NCI-H2171 (cell line): ENCODE measurements around the gene SYT1.

Experiments
- DNase-seq: peaks from one replicate; lab custom pipeline; 2025; lab: John Stamatoyannopoulos, UW

SYT1 gene

DNA sequence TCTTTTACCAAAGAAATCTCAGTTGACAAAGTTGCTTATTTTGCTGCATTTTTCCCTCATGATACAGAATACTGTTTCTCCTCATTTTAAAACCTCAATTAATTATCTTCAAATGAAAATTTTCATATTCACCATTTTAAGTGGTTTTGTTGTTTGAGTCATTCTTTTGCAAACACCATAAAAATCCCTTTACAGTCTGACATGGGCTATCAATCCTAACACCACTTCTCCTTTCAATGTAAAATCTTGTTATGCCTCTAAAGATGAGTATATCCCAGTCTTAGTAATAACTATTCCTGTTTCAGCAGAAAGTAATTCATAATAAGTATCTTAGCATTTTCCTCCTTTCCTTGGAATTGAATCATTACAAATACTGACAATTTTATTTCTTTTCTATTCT lies 192.2 kb downstream of the SYT1 start:
- no peak for DNase-seq

DNA sequence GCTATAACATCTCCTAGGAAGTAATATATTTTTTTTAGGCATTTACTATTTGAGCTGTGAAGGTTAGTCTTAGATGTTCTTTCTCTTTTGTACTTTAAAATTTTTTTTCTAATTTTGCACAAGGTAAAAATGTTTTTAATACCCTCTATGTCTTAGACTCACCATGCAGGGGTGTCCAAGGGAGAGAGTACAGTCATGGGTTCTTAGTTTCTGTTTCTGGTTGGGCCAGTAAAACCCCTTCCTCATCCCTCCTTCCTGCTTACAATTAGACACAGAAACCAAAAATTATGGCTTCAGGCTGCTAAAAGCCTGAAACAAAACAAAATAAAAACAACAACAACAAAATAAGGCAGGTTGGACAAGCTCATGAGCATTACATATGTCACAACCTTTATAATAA lies 193.0 kb downstream of the SYT1 start:
- no peak for DNase-seq

DNA sequence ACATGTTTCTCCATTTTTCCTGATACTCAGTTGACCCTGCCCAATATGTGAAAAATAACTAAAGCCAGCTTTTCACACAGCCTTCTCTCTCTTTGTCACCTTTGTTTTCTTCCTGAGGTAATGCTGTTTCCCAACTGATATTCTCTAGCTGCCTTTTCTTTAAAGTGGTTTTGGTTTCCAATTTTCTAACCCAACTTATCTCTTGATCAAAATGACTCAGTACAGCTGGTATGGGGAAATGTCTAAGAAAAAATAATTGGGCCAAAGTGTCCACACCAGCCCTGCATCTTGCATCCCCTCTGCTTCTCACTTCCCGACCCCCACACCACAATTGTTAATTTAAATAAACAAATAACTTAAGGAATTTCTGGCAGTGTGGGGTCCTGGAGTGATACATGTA lies 193.8 kb downstream of the SYT1 start:
- no peak for DNase-seq

DNA sequence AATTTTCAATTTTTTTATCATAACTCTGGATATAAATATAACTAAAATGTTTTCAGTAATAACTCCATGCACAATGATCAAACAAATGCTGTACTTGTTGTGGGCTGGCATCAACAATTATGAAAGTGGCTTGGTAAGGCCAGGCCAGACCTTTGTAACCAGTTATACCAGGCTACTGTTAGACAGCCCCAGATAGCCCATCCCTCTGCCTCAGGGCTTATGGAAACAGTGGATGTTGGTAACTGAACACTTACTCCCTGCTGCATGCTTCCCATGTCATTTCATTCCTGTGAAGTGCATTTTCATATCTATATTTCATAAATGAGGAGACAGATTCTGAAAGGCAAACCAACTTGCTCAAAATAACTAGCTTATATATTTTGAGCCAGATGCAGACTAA lies 195.0 kb downstream of the SYT1 start:
- no peak for DNase-seq

DNA sequence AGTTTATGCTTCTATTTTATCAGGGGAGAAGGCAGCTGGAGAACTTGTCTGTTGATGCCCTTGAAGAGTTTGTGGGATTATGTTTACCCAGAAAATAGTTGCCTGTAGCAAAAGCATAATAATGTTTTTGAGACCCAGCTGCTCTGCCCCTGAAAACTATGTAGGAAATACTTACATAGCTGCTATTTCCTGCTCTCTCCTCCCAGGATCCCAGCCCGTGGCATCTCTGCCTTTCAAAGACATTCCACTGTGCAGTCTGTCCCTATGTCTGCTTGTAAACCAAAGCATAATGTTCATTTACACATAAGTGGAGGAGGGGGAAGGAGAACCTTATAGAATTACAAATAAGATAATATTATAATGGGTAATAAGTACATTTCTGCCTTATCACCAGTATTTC lies 198.7 kb downstream of the SYT1 start:
- DNase-seq = no peak

DNA sequence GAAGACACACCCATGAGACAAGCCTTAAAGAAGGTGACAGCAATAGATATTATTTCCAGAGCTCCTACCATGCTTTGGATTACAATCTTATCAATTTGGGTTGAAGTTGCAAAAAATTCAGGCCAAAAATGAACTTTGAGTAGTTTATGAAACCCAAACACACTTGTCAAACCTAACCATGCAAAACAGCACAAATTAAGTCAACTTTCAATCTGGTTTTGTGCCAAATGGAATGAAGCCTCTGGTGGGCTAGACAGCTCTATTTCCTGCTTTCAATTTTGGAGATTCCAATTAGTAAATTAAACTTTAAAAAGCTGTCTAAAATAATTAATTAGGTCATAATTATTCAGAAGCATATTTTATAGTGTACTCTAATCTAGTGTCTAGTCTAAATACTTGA lies 203.4 kb downstream of the SYT1 start:
- no peak for DNase-seq

DNA sequence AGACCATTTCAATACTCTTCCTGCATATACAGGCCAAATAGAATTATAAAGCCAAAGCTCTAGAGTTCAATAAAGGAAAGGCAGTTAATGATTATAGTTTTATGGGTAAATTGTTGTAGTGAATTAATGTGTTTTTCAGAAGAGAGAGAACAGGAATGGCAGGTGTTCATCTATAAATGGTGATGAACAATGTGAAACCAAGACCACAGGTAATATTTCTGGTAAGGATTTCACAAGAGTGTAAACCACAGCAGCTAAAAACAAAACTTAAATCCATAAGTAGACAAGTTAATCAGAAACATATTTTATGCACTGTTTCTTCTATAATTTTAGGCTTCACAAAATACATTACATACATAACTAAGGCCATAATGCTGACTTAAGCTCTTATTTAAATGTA lies 204.4 kb downstream of the SYT1 start:
- DNase-seq = no peak

DNA sequence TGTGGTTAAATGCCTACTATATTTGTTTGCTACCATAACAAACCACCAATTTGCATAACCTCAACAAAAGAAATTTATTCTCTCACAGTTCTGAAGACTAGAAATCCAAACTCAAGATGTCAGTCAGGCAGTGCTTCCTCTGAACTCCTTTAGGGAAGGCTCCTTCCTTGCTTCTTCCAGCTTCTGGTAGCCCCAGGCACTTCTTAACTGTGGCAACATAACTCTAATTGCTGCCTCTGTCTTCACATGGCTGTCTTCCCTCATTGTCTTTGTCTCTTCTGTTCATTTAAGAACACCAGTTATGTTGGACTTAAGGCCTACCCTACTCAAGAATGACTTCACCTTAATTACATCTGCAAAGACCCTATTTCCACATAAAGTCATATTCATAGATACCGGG lies 206.9 kb downstream of the SYT1 start:
- DNase-seq = no peak

DNA sequence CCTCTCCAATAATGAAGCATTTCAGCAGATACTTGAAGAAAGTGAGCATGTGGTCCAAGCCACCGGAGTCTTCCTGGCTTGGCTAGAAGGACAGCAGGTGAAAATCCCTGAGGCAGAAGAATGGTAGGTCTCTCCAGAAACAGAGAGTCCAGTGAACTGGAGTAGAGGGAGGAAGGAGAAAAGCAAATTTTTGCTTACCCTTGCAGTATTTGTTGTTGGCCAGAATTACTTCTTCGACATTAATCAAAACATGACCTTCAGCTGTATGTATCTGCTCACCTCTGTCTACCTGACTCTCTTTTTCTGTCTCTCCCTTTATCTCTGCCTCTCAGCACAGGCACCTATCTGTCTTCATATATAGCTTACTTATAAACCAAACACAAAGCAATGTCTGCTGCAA lies 208.9 kb downstream of the SYT1 start:
- no peak for DNase-seq

DNA sequence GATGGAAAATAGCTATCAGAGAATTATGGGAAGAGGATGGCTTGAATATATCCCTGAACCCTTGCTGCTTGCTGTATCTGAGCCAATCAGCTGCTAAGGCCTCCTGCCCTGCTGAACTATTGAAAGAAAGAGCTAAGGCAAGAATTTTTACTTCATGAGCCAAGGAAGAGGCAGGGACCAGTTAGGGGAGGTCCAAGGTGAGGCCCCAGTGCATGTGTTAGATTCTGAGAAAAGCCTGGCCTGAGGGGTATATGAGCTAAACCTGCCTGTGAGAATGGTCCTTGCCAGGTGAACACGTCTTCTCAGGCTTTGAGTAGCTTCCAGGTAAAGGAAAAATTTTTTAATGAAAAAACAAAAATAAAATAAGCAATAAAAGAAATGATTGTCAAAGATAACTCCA lies 218.0 kb downstream of the SYT1 start:
- no peak for DNase-seq

DNA sequence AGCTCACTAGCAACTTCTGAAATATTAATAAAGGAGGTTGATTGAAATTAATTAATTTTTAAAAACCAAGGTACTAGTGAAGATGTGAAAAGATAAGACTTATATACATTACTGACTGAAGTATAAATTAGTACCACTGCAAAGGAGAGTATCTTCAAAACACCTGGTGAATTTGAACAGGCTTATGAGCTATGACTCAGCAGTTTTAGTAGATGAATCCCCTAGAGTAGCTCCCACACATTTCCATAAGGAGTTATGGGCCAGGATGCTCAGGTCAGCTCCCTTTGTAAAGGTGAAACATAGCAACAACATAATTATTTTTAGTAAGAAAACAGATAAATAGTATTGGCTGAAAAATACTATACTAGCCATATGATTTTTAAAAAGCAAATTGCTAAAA lies 218.6 kb downstream of the SYT1 start:
- DNase-seq = peak; percentile 42

DNA sequence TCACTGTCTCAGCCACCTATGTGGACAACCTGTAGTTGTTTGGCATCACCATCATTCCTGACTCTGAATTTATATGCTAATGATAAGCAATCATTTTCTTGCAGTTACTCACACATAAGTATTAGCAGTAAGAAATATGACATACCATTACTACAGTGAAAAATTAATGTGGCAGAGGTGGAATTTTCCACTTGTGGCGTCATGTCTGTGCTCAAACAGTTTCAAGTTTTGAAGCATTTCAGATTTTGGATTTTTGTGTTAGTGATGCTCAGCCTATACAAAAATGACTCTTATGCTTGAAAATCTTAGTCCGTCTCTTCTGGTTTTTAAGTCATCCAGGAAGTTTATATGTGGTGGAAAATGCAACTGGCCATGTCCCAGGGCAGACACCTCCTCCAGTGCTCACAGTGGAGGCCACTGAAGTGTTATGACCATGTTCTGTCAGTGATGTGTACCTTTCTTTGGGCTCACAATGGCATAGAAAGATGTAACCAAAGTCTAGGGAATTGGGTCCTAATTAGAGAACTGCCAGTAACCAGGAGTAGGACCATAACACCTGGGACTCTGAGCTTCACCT lies 220.6 kb downstream of the SYT1 start:
- DNase-seq = no peak

DNA sequence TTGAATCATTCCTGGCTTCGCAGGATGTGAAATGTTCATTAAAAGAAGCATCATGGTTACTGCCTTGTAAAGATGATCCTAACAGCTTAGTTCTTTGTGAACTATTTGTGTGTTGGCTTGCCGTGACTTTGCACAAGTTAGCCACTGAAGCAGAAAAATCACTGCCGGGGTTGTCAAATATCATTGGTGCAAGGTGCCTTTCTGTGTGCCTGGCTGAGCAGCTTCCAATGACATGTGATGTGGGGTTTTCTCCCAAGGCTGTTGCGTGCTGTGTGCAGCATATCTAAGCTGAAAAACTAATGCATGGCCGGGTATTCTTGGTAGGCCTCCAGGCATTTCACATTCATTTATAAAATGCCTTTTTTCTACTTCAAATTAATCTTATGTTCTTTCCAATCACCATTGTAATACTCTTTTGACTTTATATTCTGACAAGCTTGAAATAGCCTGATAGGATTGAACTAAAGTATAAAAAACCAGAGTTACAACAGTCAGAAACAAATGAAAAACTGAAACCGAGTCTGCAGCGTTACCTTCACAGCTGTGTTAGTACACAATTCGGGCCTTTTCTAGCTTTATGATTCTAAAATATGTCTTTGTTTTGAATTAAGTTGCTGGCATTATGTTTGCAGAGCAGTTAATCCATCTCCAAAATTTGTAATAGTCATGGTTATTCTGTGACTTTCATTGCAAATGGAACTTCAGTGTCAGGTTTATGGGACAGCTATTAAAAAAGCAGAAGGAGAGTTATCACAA lies 222.1 kb downstream of the SYT1 start:
- DNase-seq = no peak

DNA sequence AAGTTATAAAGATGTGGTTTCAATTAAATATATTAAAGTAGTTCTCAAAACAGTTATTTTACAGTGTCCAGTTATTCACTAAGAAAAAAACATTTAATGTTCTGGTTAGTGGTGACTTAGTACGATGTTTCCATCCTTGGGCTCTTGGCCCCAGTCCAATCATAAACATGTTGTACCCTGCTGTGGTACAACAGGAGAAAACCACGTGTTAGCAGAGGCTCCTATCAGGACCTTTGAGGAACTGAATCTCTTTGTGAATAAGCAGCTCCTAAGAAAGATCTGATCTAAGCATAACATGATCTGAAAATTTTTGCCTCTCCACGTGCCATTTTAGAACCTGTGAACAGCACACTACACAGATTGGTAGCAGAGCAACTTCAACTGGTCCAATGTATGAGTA lies 234.0 kb downstream of the SYT1 start:
- peak; percentile 5 for DNase-seq

DNA sequence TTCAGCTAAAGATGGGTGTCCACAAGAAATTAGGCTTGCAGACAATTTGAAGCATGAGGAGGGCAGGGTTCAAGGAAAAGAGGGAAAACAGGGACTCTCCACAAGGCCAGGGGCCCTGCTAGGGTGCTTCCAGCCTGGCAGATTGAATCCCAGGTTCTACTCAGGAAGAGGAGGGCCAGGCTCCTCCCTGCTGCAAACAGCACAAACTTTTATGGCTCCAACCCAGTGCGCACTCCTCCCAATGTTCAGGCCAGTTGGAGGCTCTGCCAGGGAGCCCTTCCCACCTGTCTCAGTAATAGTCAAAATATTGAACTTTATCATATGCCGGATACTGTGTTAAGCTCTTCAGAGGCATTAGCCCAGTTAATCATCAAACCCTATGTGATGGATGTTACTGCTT lies 244.4 kb downstream of the SYT1 start:
- no peak for DNase-seq

DNA sequence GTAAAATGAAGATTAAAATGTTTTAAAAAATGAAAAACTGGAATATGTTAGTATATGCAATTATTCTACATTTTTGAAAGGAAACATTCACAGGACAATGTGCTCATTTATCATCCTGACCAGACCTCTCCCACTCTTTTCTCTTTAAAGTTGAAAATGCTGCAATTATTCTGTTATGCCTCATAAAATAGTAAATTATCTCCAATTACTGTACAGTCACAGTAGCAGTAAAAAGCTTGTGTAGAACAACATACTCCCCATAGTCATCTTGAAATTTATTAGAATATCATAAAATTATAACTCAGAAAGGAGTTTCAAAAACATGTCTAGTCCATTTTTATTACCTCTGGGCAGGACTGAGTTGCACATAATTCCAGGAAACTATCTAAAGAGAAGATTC lies 250.3 kb downstream of the SYT1 start:
- DNase-seq = no peak

DNA sequence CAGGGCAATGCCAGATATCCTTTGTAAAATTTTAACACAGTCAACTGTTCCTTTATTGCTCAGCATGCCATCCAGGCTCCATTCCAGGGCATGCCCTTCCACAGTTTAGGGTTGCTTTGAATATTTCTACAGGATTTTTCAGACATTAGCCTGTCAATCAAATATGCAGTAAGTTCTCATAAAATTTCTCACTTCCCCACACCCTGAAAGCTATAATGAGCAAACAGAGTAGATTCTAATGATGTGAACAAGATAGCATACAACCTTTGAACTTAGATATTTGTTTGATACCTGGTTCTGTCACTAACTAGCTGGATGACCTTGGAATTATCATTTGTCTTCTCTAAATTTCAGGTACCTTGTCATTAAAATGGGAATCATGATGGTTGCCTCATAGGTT lies 251.2 kb downstream of the SYT1 start:
- DNase-seq = no peak

DNA sequence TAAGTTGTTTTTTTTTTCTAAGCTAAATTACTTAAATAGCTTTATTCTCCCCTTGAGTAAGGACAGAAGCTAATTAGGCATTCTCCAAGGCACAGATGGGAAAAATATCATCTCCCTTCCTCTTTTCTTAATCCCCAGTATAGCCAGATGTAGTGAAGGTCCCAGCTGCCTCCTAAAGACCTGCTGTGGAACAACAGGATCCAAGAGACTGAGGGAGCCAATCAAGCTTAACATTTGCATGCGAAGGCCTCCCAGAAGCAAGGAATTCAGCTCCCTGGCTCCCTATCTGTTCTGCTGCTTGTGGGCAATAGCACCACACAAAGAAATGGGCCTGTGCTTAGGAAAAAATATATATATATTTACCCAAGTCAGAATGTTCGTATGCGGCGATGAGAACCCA lies 255.2 kb downstream of the SYT1 start:
- DNase-seq = no peak

DNA sequence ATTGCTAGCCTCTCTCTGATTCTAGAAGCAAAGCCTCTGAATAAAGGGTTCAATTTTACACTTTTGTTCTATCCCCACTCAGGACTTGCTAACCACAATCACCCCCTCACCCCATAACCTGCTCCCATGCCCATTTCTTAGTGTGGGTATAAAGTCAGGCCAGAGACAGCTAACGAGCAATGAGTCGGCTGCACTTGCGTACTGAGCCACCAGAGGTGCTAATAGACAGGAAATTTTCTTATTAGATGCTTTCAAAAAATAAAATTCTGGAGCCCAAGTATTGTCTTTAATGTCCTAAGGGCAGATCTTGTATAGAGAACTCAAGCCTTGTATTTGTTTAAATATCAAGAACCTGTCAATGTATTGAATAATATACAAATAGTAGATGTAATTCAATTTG lies 256.9 kb downstream of the SYT1 start:
- no peak for DNase-seq

DNA sequence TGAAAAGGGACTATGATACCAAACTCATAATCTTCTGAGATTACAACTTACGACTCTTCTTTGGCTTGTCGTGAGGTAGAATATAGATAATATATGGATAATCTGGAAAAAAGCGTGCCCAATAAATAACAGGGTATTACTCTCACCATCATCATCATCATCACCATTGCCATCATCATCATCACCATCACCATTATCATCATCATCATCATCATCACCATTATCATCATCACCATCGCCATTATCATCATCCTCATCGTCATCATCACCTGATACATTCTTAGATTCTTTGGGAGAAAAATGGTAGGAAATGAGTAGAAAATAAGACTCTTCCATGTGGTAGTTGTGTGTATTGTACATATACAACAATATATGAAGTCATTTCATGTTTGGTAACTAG lies 259.8 kb downstream of the SYT1 start:
- no peak for DNase-seq

DNA sequence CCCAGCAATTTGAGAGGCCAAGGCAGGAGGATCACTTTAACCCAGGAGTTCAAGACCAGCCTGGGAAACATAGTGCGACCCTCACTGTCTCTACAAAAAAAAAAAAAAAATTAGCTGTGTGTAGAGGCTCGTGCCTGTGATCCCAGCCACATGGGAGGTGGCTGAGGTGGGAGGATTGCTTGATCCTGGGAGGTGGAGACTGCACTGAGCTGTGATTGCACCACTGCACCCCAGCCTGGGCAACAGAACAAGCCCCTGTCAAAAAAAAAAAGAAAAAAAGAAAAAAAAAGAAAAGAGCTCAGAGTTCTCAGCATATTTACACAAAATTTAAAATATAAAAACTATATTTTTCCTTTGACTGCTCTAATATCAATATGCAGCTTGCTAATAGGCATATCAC lies 260.8 kb downstream of the SYT1 start:
- no peak for DNase-seq

DNA sequence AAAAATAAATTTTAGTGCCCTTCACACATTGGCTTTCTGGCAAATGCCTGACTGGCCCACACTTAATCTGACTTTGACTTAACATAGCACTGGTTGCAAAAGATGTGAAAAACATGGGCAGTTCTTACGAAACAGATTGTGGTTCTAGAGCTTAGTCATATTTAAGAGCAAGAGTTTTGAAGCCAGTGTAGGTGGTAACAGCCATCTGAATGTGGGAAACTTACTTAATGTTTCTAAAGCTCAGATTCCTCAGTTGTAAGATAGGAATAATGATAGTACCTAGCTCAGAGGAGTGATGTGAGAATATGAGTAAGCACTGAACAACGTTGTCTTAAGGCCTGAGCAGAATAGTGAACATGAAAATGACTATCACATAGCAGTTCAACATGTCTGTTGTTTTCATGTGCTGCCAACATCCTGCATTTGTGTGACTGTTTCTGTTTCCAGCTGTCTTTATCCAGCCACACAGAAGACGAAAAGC lies 262.7 kb downstream of the SYT1 start:
- DNase-seq = no peak

DNA sequence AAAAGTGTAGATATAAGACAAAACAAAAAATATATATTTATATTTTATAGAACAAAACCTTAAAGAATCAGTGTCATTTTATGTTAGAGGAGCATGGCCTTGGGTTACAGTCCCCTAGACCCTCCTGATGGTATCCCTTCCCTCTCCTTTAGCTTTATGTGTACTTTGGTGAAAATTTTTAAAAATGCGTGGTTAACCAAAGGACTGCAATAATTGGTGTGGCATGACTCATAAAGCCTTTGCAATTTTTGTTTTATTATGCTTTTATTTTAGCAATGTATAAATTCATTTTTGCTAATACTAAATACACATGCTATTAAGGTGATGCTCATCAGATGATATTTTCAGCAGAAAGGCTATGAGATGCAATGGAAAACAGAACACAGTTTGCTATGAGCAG lies 264.4 kb downstream of the SYT1 start:
- DNase-seq = no peak

DNA sequence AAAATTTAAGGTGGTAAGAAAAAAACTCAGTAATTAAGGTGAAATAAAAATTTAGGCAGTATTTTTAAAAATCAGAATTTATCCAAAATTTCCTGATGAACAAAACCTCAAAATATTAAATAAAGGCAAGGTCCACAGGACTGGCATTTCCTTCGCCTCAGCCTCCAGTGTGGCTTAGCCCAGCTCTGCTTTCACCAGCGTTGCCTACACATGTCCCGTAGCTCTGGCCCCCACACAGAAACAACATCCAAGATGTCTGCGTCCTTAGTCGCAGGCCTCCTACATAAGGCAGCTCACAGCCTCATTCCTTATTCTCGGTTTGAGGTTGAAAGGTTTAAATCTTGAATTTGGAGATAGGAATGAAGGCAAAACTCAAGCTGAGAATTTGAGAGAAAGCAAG lies 274.3 kb downstream of the SYT1 start:
- DNase-seq = no peak
